ENCODE measurements around the gene GAS2L3. TPM values are rescaled to one million over a fixed set of nuclear protein-coding genes. Genes with fewer than 3 reads are reported as not detected.

Gene GAS2L3
- total RNA-seq (2022; extraction: Qiagen RNA extraction): 6.1 to 7.5 TPM (median 7.3 TPM) in 5 replicates

GRCh38 chr12:100573292-100574186 is at the start of gene GAS2L3:
TSS of gene GAS2L3 (plus strand) at chr12:100573684. CDS start at chr12:100594905, 21,221 bp downstream.

Other genes starting within 250 kb of the GAS2L3 start
- 0.02 to 0.06 TPM in 2 of 5 replicates, not detected in the others for gene SLC17A8, start 216.6 kb upstream of the GAS2L3 start, total RNA-seq (2022; extraction: Qiagen RNA extraction)
- 0.07 to 0.11 TPM (median 0.09 TPM) in 5 replicates for gene NR1H4, start 99.8 kb upstream of the GAS2L3 start, total RNA-seq (2022; extraction: Qiagen RNA extraction)
- gene ANO4, start 221.1 kb downstream of the GAS2L3 start, total RNA-seq (2022; extraction: Qiagen RNA extraction): 0.07 to 0.20 TPM (median 0.10 TPM) in 5 replicates